A204.1 (cell line): ENCODE data around the gene TNRC18.
"Not testable (repeated sequence)": the region's sequence is repeated elsewhere in the genome, so short reads cannot be mapped to it uniquely, and the experiment has no call there.

Source experiments
- FAIRE-seq: peaks from 2 replicates; lab custom pipeline; 2012; peaks lifted over from hg19 to GRCh38; lab: Jason Lieb, UNC

Gene TNRC18

DNA sequence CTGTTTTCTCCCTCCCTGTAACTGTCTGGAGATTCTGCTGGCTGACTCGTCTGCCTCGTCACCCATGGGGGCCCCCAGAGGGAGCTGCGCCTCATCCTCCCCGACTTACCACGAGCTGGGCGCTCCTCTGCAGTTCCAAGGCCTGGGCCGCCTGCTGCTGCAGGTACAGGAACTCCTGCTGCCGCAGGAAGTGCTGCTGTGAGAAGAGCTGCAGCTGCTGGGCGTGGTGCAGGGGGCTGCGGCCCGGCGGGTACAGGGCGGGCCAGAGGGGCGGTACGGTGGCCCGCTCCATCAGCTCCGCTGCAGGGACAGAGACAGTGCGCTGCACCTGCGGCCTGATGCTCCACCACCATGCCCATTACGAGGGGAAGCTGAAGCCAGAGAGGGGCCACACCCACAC is 47.7 kb downstream of the TNRC18 start:
- no peak for FAIRE-seq

DNA sequence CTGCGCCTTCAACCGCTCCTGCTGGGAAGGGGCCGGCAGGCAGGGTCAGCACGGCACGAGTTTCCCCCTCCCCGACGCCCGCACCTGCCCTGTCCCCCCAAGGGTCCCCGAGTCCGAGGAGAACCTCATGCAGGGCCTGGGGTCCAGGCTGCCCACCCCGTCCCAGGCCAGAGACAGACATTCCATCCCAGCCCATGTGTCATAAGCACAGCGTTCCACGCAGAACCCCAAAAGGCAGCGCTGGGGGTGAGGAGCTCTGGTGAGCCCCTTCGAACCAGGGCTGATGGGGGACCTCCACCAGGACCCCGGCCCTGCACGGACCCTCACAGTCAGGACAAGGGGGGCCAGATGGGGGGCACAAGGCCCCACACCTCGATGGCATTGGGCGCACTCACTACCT is 49.2 kb downstream of the TNRC18 start:
- no peak for FAIRE-seq

DNA sequence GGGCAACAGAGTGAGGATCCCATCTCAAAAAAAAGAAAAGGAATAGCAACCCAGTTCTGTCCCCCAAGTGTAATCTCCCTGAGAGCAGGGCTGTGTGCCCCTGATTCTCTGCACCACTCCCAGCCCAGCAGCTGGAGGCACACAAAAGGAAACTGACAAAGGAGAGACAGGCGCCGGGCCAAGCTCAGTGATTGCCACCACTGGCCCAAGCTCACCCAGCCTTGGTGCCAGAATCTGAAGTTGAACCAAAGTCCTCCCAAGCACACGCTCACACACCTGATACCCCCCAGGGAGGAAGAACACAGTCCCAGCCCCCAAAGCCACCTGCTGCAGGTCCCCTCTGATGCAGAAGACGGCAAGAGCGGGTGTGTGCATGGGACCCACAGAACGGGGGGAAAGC is 50.3 kb downstream of the TNRC18 start:
- no peak for FAIRE-seq

DNA sequence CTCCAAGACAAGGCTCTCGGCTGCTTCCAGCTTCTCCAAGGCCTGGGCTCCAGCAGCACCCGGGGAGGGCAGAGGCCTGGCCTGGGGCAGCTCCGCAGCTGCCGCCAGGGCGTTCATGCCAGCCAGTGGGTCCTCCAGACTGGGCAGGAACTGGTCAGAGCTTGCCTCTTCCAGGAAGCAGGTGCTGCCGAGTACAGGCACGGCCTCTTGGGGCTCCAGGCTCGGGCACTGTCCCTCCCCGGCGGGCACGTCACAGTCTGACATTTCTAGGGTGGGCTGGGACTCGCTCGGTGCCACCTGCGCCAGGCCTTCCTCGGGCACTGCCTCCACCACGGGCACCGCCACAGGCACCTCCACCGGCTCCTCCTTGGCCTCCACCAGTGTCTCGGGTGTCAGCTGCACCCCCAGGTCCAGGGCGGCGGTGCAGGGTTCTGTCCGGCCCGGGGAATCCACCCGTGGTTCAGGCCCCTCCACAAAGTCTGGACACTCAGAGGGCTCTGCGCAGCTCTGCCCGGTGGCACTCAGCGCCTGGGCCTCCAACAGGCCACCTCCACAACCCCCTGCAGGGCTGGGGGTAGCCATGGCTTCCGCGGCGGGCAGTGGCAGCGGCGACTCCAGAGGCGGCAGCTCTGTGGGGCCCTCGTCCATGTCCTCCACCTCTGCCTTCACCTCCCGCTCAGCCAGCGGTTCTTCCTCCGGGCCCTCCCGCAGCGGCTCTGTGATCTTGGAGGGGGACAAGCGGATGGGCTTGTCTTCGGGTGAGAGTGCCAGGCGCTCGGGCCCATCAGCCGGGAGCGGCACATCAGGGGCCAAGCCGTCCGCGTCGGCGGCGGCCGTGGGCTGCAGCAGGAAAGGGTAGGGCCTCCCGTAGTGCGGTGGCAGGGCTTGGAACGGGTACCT is 52.9 kb downstream of the TNRC18 start:
- FAIRE-seq, result no peak

DNA sequence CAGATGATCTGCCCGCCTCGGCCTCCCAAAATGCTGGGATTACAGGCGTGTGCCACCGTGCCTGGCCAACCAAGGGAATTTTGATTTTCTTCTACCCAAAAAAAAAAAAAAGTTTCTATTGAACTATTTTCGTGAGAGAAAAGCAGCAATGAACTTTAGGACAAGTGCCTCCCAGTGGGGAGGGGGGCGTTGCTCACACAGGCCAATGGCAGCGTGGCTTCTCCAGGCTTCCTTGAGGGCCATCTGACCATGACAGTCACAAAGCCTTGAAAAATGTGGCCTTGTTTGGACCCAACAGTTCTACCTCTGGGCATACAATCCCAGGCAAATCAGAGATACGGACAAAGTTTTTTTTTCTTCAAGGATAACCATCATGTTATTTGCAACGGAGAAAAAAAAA is 56.0 kb downstream of the TNRC18 start:
- FAIRE-seq, result no peak

DNA sequence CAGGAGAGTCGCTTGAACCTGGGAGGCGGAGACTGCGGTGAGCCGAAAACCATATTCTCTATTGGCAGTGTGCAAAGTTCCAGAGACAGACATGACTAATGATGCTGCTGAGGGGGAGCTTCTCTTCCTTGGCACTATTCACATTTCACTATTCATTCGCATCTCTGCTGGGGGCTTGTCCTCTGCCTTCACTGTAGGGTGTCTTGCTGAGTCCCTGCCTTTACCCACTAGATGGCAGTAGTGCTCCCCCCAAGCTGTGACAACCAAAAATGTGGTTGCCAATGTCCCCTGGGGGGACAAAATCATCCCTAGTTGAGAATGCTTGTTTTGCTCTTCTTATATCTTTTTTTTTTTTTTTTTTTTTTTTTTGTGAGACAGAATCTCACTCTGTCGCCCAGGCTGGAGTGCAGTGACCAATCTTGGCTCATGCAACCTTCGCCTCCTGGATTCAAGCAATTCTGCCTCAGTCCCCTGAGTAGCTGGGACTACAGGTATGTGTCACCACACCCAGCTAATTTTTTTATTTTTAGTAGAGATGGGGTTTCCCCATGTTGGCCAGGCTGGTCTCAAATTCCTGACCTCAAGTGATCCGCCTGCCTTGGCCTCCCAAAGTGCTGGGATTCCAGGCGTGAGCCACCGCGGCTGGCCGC is 57.5 kb downstream of the TNRC18 start:
- FAIRE-seq, result peak; percentile 25

DNA sequence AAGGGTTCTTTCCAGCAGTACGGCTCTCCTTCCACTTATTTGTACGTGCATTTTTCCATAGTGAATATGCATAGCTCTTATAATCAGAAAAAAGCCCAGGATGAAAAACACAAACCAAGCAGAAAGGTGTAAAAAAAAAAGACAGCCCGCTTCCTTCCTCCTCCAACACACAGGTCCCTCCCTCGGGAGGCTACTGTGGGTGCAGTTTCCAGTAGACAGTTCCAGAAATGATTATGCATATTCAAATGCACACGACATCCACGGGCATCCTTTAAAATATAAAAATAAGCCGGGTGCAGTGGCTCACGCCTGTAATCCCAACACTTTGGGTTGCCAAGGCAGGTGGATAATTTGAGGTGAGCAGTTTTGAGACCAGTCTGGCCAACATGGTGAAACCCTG is 59.9 kb downstream of the TNRC18 start:
- FAIRE-seq, result no peak

DNA sequence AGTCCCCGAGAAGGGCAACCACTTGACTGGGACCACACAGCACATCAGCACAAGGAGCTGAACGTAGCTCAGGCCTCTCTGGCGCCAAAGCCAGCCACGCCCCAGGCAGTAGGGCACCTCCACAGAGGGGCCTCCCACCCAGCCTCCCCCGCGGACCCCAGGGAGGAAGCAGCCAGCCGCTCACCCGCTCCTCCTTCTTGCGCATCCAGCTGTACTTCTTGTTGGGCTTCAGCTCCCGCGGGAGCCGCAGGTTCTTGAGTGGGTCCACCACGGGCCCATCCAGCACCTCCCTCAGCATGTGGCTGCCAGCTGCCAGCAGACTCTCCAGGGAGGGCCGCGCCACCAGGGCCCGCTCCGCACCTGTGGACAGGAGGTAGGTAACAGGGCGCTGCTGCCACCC is 61.2 kb downstream of the TNRC18 start:
- no peak for FAIRE-seq

DNA sequence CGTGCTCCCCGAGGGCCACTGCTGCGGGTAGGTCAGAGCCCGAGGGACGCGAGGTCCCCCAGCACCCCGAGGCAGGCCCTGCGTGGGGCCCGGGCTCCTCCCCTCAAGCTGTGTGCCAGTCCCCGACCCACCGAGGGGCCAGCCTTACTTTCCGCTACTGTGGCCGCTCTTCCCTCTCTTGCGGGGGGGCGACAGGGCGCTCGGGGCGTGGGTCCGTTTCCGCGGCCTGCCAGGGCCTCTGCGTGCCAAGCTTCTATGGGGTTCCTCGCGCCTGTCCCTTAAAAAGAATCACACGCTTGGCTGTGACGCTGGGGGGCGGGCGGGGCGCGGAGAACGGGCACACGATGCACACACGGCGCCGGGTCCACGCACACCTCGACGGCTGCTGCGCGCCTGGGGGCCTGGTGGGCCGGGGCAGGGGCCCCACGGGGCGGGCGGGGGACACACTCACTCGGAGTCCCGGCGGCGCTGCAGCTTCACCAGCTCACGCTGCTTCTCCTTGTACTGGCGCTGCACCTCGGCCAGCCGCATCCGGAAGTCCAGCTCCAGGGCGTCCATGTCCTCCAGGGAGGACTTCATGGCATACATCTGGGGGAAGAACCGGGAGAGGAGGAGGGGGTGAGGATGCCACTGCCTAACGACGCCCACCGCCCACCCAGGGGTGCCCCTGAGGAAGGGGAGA is 62.0 kb downstream of the TNRC18 start:
- no peak for FAIRE-seq

DNA sequence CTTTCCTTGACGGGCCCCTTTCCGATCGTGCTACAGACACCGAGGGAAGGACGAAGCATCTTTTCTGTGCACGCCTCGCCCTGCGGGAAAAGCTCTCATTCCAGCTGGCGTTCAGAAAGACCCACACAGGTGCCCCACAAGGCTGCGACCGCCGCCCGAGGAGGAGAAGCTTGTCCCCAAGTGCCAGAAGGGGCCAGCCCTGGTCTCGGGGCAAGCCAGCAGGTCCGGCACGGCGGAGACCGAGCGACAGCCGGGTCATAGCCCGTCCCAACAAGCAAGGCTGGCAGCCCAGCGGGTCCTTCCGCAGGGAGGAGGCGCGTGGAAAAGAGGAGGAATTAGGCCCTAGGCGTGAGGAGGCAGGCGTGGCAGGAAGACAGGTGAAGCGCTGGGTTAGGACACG is 62.7 kb downstream of the TNRC18 start:
- FAIRE-seq, result no peak

DNA sequence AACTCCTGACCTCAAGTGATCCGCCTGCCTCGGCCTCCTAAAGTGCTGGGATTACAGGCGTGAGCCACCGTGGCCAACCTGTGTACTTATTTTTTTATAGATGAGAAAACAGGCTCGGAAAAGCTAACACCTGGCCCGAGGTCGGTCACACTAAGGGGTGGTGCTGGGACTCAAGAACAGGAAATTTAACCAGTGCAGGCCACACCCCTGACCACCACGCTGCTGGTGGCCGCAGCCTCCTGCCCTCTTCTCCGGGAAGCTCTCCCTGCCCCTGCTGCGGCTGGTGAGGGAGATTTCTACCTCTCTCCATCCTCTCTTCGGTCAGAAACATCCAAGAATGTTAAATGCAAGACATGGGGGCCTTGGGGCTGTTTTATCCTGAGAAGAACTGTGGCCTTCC is 63.2 kb downstream of the TNRC18 start:
- no peak for FAIRE-seq

DNA sequence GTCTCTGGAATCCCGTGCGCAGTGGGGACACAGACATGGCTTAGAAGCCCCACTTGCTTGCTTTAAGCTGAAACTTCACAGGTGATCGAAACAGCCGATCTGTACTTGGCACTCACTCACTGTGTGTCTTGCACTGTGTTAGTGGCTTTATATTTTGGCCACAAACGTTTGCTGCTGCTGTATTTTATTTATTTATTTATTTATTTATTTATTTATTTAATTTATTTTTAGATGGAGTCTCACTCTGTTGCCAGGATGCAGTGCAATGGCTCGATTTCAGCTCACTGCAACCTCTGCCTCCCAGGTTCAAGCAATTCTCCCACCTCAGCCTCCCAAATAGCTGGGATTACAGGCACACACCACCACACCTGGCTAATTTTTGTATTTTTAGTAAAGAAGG is 63.6 kb downstream of the TNRC18 start:
- not testable (repeated sequence) for FAIRE-seq

DNA sequence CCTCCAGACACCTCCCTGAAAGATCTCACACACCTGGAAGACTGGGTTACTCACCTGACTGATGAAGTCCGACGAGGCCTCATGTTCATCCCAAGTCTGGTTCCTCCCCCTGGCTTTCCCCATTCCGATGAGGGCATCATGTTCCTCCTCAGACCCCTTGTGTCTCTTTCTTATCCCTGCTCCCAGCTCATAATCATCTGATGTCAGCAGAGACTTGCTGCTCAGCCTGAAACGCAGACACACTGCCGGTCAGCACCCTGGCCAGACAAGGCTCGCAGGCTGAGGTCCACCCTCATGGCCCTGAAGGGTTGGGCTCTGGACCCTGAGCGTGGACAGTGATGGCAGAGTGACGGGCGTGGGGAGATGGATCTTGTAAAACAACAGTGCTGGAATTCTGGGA is 64.3 kb downstream of the TNRC18 start:
- FAIRE-seq, result no peak

DNA sequence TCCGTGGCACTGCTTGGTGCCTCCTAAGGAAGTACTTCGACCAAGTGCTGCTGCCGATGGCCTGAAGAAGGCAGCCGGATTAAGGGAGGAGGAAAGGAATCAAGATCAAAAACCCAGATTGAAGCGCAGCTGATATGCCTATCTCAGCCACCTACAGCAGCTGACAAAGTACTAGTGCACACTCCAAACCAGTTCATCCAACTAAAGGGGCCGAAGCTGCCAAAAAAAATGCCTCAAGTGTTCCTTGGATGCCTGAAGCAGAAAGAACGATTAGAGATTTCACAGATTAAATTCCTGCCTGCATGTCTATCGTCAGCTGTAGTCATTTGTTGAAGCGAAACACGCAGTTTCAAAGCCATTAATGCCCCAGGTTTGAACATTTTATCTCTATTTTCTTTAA is 65.7 kb downstream of the TNRC18 start:
- no peak for FAIRE-seq

DNA sequence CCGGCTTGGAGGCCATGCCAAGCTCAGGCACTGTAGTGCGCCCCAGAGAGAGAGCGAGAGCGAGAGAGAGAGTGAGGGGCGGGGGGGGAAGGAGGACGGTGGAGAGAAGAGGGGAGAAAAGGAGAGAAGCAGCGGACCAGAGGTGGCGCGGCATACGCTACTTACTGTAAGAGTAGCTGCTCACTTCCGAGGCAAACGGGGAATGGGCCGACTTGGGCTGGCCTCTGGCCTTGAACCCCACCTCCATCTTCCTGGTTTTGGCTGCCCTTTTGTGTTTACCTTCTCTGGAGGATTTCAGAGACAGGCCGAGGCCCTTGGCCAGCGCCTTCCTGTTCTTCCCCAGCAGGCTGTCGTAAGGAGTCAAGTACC is 66.9 kb downstream of the TNRC18 start:
- no peak for FAIRE-seq

DNA sequence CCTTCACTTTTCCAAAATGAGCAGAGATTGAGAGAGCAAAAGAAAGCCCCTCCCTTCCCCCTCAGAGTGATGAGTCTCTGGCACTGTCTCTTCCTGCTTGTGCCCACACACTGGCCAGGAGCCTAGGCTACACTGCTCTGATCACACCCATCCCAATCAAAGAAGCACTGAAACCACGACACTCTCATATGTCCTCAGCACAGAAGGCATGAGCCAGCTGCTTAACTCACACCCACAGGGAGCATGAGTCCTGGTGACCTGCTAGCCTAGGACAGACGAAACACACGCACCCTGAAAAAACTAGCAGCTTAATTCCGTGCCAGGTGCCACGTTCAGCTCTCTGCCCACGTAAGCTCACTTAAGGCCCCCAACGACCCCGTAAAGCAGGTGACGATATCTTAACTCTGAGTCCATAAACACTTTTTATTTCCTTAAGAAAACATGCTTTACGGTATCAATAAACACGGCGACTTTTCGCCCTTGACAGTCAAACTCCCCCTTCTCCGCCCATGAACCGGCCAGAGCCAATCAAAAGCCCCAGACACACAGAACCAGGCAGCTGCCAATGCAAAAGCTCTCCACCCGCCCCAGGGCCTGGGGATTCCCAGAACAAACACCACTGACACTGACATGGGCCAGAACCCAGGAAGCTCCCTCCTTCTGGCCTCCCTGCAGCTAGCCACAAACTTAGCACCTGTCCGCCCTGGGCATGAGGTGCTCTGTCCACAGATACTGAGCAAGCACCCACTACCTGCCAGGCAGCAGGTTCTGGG is 69.0 kb downstream of the TNRC18 start:
- FAIRE-seq, result no peak

DNA sequence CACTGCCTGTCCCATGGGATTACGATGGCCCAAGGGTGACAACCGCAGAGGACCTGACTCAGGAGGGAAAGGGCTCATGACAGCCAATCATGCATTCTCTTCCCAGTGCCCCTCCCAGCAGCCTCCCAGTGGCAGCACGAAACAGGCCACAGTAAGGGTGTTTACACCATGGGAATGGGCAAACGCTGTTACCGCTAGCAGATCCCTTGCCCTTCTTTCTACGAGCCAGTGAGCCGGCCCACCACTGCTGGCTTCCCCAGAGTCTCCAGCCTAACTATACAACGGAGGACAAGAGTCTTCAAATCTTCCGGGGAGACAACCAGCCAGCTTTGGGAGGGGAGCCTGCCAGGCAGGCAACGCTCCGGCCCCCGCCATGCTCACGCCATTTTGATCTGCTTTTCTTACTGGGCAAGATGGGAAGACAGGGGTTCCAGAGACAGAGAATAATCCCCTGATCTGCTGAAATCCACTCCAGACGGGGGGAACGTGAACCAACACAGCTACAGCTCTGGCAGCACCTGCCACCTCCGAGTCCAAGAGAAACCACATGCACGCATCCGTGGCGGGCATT is 71.1 kb downstream of the TNRC18 start:
- no peak for FAIRE-seq

DNA sequence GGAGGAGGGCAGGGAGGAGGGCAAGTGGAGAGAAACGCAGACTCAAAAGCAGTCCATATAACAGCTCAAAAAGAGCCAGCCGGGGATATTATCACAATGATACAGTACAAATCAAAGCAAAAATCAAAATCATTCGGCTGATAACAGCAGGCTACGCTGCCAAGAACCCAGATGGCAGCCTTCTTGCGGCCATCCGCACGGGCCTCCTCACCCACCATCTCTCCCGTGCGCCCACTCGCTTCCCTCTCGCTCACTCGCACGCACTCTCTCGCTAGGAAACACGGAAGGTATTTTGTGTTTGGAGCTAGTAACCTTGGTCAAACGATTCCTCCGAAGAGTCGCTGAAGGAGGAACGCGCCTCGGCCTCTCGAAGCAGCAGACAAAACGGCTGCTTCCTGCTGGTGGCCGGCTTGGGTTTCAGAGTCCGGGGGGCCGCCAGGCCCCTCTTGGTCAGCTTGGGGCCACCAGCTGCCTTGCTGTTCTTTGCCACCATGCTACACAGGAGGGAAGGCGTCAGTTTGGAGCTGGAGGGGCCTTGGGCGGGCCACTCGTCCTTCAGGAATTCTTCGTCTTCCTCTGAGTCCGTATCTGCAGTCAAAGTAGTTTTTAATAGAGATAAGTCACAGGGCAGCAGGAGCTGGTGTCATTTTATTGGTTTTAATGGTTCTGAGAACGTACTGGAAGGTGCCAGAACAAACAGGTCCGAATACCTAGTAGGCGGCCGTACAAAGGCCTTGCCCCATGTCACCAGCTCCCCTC is 71.9 kb downstream of the TNRC18 start:
- FAIRE-seq, result no peak

DNA sequence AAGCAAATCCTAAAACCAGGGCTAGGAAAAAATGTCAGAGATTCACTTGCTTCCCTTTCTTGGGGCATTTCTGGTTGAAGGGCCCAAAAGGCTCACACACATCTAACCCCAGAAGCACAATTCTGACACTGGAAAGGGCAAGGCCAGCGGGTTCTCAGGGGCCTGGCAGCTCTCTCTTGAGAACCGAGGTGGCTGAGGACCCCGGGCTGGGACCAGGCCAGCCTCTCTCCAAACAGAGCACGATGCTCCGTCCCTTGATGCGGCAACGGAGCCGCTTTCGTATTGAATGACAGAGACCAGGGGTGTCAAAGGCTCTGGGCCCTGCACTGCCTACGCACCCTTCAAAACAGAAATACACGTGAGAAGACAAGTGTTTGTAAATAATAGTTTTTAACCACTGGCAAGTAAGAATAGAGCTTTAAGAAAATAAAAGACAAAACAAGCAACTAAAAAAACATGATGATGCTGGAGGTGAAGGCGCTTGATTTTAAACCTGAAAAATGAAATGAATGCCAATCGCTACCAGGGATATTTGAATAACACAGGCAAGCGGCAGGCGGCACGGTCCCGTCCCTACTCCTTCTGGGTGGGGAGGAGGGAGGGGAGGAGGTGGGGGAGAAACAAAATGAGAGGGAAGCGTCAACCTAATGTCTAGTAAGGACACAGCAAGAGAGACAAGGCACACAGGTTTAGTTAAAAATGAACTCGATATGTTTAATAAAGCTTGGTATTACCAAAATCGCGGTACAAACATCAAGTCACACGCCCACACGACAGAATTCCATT is 72.8 kb downstream of the TNRC18 start:
- no peak for FAIRE-seq

DNA sequence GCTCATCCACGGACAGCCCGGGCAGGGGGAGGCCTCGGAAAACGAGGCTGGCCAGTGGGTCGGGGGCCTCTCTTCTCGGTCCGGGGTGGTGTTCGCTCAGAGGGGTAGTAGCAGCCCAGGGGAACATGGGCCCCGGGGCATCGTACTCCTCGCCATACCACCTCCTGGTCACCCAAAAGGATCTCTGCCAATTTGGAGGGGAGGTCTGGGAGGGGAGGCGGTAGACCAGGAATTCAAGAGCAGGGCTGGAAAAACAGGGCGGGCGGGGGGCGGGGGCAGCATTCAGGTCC is 73.5 kb downstream of the TNRC18 start:
- no peak for FAIRE-seq
